Bronchial epithelial cell (primary cell): ENCODE measurements around the gene NAGPA. TPM values are rescaled to one million over a fixed set of nuclear protein-coding genes. Genes with fewer than 3 reads are reported as not detected.

ENCODE experiments used
- DNase-seq: peaks from one replicate; pipeline ENCODE4 v3.0.0-alpha.2; 2010; ENCODE audit warnings: low read depth
- FAIRE-seq: peaks from 2 replicates; lab custom pipeline; 2011; peaks lifted over from hg19 to GRCh38; lab: Jason Lieb, UNC
- H3K27me3 ChIP-seq: 2 replicates; pipeline ENCODE4 v1.5.1; 2011; ENCODE audit warnings: low read length; ENCODE audit not compliant: control insufficient read depth, insufficient read depth
- H3K36me3 ChIP-seq: 2 replicates; pipeline ENCODE4 v1.5.1; 2011; ENCODE audit warnings: low read length; ENCODE audit not compliant: control insufficient read depth, insufficient read depth
- H3K4me3 ChIP-seq: 2 replicates; pipeline ENCODE4 v1.5.1; 2011; ENCODE audit warnings: mild to moderate bottlenecking, low read depth, low read length, control low read depth
- total RNA-seq: library from RNA; depleted of rRNA; stranded (reverse); fragments of >200 nt; gene quantifications from 2 replicates; pipeline ENCODE4 v1.2.1, GENCODE V29; 2014
- TF ChIP-seq, protein P1 (sequence below): IDR thresholded peaks from 2 replicates; pipeline ENCODE4 v1.5.1; 2011; ENCODE audit warnings: mild to moderate bottlenecking, moderate library complexity, low read length, control low read depth, inconsistent platforms; ENCODE audit not compliant: insufficient read depth, severe bottlenecking

The NAGPA gene
- total RNA-seq, 1 donor from 2014 or later: 9.7 TPM

DNA sequence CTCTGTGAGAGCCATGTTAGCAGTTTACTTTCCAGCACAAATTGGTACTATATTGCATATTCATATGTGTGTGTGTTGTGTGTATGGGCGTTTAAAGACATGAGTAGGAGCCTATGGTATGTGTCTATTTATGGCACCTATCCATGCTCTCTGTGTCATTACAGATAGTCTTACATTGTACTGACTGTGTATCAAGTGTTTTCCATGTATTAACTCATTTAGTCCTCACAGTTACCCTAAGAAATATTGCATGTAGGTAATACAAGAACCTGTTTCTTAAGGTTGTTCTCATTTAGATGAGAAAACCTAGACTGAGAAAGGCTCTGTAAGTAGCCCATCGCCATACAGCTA, 39.5 kb upstream of the NAGPA start:
- DNase-seq (peak; percentile 50), FAIRE-seq (no peak)
- no peak overlapping the region for H3K4me3 ChIP-seq
- peaks cover 8% of the 10 kb centered on the region for H3K36me3 ChIP-seq
- H3K27me3 ChIP-seq: no peaks in the 10 kb centered on the region
- TF ChIP-seq, protein P1, sequence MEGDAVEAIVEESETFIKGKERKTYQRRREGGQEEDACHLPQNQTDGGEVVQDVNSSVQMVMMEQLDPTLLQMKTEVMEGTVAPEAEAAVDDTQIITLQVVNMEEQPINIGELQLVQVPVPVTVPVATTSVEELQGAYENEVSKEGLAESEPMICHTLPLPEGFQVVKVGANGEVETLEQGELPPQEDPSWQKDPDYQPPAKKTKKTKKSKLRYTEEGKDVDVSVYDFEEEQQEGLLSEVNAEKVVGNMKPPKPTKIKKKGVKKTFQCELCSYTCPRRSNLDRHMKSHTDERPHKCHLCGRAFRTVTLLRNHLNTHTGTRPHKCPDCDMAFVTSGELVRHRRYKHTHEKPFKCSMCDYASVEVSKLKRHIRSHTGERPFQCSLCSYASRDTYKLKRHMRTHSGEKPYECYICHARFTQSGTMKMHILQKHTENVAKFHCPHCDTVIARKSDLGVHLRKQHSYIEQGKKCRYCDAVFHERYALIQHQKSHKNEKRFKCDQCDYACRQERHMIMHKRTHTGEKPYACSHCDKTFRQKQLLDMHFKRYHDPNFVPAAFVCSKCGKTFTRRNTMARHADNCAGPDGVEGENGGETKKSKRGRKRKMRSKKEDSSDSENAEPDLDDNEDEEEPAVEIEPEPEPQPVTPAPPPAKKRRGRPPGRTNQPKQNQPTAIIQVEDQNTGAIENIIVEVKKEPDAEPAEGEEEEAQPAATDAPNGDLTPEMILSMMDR: no peak

DNA sequence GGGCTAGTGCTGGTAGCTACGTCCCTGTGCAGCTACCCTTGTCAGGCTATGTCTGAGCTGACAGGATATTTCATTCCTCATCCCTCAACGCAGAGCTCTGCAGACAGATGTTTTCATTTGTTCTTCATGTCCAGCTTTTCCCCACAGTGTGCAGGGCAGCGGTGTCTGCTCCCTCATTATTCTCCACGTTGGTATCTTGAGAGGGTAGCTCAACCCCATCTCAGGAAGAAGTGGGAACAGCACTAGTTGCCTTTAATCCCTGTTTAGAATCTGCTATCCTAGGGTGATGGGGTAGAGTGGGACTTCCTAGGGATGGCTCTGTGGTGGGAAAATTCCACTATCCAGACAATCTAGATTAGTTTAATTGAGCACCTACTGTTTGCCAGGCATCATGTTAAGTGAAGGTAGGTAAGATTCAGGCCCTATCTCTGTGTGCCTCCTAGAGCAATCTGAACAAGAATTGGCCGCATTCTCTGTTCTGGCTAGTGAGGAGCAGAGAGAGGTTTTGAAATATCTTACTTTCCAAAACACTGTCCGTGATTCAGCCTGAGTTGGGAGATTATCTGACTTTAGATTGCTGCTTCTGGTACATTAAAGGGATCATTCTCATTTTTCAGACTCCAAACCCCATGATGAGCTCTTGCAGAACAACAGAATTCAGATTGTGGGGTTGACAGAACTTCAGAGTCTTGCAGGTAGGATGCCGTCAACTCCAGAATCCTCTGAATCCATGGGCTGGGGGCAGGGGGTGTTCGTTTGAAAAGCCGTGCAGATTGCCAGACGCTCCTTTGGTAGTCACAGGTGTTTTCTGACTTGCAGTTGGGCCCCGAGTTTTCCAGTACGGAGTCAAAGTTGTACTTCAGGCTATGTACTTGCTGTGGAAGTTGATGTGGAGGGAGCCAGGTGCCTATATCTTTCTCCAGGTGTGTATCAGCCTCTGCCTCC, 38.9 kb upstream of the NAGPA start:
- Histone ChIP-seq H3K4me3 (peak overlapping the region; percentile 75), H3K27me3 (no peaks in the 10 kb centered on the region), H3K36me3 (peaks cover 8% of the 10 kb centered on the region)
- TF ChIP-seq, protein P1: no peak
- no peak for FAIRE-seq
- no peak for DNase-seq

DNA sequence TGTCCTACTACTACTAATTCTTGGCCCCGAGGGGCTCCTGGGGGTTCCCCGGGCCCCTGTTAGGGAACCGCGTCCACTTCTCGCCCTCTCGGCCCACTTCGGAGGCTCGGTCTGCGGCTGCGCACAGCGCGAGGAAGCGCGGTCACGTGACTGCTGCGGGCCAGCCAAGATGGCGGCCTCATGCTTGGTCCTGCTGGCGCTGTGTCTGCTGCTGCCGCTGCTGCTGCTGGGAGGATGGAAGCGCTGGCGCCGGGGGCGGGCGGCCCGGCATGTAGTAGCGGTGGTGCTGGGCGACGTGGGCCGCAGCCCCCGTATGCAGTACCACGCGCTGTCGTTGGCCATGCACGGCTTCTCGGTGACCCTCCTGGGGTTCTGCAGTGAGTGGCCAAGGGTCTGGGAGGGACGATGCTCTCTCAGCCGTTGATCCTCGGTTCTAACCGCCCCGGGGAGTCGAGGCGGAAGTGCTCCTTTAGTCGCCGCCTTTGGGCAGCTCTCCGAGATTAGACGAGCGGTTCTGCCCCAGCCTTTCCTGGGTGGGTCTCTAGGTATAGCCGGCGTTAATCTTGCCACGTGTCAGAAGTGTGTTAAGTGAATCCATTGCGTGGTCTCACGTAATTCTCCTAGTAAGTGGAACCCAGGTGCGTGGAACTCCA, 38.1 kb upstream of the NAGPA start, which contains the start of gene ALG1:
Gene ALG1, plus strand, starts transcription at position 163 of the 653 bp plus-strand sequence. Its CDS starts 7 bp downstream, at position 170.
- peak within 1 kb of the TSS; percentile 75 for H3K4me3 ChIP-seq
- H3K27me3 ChIP-seq: no peaks in the 10 kb centered on the region
- TF ChIP-seq, protein P1: no peak
- DNase-seq (peak; percentile 72), FAIRE-seq (no peak)
- H3K36me3 ChIP-seq: peaks cover 8% of the 10 kb centered on the region

DNA sequence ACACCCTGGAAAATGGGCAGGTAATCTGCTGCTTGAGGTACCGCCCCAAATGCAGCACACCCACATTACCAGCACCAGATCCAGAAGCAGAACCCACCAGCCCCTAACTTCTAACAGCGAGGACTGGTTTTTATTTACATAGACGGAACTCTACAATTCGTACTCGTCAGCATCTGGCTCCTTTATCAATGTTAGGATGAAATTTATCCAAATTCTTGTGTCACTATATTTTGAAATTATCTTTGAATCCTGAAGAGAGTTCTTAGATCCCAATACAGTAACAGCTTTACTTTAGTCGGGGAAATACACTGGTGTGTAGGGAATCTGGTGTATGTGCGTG, 37.6 kb upstream of the NAGPA start:
- TF ChIP-seq, protein P1: no peak
- Histone ChIP-seq H3K4me3 (peak overlapping the region; percentile 75), H3K27me3 (no peaks in the 10 kb centered on the region), H3K36me3 (peaks cover 6% of the 10 kb centered on the region)
- DNase-seq (no peak), FAIRE-seq (no peak)

DNA sequence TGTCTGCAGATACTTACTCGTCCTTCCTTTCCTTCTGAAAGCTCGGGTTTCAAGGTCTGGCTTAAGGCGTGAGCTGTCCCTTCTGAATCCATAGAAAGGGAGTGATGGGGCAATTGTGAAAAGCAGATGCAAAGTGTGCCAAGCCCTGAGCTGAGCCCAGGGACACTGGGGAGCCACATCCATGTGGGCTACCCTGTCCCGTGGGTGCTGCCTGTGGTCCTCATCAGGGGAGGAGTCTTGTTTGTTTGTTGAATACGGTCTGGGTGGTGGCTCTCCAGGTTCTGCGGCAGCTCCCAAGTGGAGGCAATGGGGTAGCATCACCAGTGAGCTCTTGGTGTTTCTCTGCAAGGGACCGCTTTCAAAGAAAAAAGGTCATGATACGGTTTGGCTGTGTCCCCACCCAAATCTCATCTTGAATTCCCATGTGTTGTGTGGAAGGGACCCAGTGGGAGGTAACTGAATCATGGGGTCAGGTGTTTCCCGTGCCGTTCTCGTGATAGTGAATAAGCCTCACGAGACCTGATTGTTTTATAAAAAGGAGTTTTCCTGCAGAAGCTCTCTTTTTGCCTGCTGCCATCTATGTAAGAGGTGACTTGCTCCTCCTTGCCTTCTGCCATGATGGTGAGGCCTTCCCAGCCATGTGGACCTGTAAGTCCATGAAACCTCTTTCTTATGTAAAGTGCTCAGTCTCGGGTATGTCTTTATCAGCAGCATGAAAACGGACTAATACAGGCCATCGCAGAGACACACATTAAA, 36.9 kb upstream of the NAGPA start:
- no peak for DNase-seq

More for the DNA sequence above, 36.9 kb upstream of the NAGPA start:
- FAIRE-seq: no peak
- no peak overlapping the region for H3K4me3 ChIP-seq
- H3K36me3 ChIP-seq: peaks cover 1% of the 10 kb centered on the region
- peaks cover 2% of the 10 kb centered on the region for H3K27me3 ChIP-seq
- TF ChIP-seq, protein P1: no peak
